Skin epidermis (tissue), 12 donors: ENCODE data around the gene SSMEM1.
"Not testable (repeated sequence)": the region's sequence is repeated elsewhere in the genome, so short reads cannot be mapped to it uniquely, and the experiment has no call there.

ENCODE experiments used
- H3K27ac ChIP-seq, 21 experiments: fragments of 200-600 bp; sonication (generic) in 11 of 21; one replicate each; pipeline ENCODE4 v1.5.0; 2020; ENCODE audit warnings: mild to moderate bottlenecking in 3 of 21, inconsistent platforms in 2 of 21, moderate library complexity in 2 of 21
- H3K4me3 ChIP-seq, 7 experiments: fragments of 200-600 bp; sonication (generic) in 2 of 7; one replicate each; pipeline ENCODE4 v1.5.0; 2020; ENCODE audit warnings: inconsistent platforms in 2 of 7, mild to moderate bottlenecking in 2 of 7, moderate library complexity in 1 of 7

SSMEM1 gene

DNA sequence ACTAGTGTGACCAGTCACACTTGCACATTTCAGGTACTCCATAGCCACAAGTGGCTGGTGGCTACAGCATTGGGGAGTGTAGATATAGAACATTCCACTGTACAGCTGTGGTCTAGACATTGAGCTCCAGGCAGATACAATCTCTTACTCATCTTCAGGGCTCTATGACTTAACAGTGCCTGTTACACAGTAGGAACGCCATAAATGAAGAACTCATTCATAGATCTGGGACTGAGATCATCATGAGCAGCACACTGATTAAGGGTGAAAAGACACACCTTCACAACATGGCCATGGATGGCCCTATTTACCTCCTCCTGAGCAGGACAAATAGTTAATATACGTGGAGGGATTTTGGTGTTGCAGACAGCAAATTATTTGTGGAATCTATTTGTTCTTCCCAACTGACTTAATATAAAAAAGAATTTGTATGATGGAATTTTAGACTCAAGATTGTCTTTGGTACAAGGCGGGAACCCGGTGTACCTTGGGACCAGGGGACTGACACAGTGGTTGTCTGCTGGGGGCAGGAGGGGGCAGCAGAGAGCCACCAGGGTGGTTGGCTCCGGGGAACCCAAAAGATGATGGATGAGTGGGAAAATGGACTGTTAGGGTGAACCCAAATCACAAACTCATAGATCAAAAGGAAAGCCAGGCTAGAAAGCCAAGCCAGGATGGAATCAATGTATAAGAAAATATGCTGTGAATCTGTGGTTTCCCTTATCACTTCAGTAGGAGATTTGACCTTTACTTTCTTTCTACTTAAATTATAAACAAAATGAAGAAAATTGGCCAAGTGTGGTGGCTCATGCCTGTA is 34.7 kb downstream of the SSMEM1 start:
- Histone ChIP-seq H3K4me3 (no peak overlapping the region), H3K27ac (no peak overlapping the region)

DNA sequence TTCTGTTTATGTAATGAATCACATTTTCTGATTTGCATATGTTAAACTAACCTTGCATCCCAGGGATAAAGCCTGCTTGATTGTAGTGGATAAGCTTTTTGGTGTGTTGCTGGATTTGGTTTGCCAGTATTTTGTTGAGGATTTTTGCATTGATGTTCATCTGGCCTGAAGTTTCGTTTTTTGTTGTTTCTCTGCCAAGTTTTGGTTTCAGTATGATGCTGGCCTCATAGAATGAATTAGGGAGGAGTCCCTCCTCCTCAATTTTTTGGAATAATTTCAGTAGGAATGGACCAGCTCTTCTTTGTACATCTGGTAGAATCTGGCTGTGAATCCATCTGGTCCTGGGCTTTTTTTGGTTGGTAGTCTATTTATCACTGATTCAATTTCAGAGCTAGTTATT is 35.8 kb downstream of the SSMEM1 start:
- not testable (repeated sequence) for H3K27ac ChIP-seq, H3K4me3 ChIP-seq

DNA sequence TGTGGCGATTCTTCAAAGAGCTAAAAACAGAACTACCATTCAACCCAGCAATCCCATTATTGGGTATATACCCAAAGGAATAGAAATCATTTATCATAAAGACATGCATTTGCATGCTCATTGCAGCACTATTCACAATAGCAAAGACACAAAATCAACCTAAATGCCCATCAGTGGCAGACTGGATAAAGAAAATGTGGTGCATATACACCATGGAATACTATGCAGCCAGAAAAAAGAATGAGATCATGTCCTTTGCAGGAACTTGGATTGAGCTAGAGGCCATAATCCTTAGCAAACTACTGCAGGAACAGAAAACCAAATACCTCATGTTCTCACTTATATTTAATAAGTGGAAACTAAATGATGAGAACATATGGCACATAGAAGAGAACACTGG is 38.8 kb downstream of the SSMEM1 start:
- not testable (repeated sequence) for H3K4me3 ChIP-seq, H3K27ac ChIP-seq

DNA sequence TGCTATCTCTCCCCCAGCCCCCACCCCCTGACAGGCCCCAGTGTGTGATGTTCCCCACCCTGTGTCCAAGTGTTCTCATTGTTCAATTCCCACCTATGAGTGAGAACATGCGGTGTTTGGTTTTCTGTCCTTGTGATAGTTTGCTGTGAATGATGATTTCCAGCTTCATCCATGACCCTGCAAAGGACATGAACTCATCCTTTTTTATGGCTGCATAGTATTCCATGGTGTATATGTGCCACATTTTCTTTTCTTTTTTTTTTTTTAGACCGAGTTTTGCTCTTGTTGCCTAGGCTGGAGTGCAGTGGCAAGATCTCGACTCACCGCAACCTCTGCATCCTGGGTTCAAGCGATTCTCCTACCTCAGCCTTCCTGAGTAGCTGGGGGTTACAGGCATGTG is 41.2 kb downstream of the SSMEM1 start:
- H3K27ac ChIP-seq, H3K4me3 ChIP-seq: not testable (repeated sequence)

DNA sequence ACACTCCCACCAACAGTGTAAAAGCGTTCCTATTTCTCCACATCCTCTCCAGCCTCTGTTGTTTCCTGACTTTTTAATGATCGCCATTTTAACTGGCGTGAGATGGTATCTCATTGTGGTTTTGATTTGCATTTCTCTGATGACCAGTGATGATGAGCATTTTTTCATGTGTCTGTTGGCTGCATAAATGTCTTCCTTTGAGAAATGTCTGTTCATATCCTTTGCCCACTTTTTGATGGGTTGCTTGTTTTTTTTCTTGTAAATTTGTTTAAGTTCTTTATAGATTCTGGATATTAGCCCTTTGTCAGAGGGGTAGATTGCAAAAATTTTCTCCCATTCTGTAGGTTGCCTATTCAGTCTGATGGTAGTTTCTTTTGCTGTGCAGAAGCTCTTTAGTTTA is 42.0 kb downstream of the SSMEM1 start:
- not testable (repeated sequence) for H3K27ac ChIP-seq, H3K4me3 ChIP-seq

DNA sequence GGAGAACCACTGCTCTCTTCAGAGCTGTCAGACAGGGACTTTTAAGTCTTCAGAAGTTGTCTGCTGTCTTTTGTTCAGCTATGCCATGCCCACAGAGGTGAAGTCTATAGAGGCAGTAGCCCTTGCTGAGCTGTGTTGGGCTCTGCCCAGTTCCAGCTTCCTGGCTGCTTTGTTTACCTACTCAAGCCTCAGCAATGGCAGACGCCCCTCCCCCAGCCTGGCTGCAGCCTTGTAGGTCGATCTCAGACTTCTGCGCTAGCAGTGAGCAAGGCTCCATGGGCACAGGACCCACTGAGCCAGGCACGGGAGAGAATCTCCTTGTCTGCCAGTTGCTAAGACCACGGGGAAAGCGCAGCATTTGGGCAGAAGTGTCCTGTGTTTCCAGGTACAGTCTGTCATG is 46.9 kb downstream of the SSMEM1 start:
- Histone ChIP-seq H3K4me3 (no peak overlapping the region), H3K27ac (no peak overlapping the region)

DNA sequence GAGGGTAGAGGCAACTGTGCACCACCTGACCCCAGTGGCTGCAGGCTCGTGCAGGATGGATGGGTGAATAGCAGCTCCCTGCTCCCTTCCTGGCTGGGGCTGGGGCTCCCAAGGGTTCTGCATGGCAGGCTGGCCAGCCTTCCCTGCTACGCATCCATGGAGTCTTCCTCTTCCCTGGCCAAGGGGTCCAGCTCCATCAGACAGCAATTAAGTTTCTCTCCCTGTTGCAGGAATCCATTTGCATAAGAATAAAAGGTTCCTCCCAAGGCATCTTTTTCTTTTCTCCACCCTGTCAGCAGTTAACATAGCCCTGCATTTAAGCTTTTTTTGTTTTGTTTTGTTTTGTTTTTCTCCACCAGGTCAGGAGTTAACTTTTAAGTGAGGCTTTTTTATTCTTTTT is 49.0 kb downstream of the SSMEM1 start:
- Histone ChIP-seq H3K27ac (no peak overlapping the region), H3K4me3 (no peak overlapping the region)

DNA sequence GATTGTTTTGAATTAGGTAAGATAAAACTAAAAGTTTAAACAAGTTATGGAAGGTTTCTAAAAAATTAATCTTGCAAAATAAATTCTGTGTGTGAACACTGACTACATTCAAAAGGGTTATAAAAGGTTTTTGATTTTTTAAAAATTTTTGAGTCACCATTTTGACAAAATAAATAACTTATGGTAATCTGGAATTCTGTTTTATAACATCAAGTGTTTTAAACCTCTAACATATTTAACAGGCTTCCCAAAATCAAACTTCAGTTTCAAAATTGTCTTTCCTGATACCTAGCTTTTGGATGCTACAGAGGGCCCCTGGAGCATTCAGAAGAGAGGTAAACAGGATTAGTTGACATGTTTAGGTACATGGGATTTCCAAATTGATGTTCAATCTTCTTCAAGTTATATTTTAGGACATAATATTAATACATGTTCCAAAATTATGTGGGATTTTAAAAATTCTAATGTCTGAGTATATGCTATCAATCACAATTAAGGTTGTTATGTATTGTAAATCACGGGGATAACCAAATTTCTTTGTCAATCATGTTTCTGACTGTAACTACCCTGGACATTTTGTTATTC is 50.9 kb downstream of the SSMEM1 start:
- no peak overlapping the region for H3K27ac ChIP-seq
- H3K4me3 ChIP-seq: no peak overlapping the region

DNA sequence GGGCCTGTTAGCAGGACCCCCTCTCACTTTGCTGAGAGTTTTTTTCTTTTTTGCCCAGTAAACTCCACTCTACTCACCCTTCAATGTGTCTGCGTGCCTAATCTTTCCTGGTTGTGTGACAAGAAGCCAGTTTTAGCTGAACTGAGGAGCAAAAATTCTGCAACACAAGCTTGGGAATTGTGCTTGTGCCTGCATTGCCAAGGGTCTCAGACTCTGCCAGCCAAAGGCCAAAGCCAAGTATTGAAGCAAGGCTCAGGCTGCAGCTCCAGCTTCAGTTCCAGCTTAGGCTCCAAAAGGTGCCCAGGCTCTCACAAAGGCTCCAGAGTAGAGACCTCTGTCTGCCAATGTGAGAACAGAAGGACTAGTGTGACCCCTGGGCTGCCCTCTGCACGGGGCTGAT is 54.8 kb downstream of the SSMEM1 start:
- Histone ChIP-seq H3K4me3 (no peak overlapping the region), H3K27ac (no peak overlapping the region)

DNA sequence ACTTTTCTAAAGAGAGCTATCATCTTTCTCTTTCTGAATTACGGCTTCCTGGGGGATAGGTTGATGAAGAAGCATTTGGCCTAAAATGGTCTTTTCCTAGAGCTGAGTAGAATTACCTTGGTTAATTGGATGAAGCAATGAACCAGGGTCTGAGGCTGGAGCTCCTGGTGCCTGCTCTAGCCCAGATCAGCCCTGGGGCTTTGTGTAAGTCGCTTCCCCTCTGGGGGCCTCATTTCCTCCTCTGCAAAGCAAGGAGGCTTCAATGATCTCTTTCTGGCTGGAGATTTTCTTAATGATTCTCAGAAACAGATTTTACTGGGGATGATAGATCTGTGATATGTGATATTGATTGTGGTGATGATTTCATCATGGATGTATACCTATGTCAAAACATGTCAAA is 55.5 kb downstream of the SSMEM1 start:
- H3K27ac ChIP-seq: no peak overlapping the region

More for the DNA sequence above, 55.5 kb downstream of the SSMEM1 start:
- no peak overlapping the region for H3K4me3 ChIP-seq
